Measurements from ENCODE around the gene MTNR1A. TPM values are rescaled to one million over a fixed set of nuclear protein-coding genes. Genes with fewer than 3 reads are reported as not detected.

MTNR1A gene
- total RNA-seq (1 to 10 TPM; 1.5 to 1.9 TPM), polyA plus RNA-seq (ENCODE audit: insufficient read depth, low read depth, low replicate concordance) (3.3 TPM)
- long read RNA-seq, donor 1: 0 reads
- long read RNA-seq, donor 2: 0 reads

DNA sequence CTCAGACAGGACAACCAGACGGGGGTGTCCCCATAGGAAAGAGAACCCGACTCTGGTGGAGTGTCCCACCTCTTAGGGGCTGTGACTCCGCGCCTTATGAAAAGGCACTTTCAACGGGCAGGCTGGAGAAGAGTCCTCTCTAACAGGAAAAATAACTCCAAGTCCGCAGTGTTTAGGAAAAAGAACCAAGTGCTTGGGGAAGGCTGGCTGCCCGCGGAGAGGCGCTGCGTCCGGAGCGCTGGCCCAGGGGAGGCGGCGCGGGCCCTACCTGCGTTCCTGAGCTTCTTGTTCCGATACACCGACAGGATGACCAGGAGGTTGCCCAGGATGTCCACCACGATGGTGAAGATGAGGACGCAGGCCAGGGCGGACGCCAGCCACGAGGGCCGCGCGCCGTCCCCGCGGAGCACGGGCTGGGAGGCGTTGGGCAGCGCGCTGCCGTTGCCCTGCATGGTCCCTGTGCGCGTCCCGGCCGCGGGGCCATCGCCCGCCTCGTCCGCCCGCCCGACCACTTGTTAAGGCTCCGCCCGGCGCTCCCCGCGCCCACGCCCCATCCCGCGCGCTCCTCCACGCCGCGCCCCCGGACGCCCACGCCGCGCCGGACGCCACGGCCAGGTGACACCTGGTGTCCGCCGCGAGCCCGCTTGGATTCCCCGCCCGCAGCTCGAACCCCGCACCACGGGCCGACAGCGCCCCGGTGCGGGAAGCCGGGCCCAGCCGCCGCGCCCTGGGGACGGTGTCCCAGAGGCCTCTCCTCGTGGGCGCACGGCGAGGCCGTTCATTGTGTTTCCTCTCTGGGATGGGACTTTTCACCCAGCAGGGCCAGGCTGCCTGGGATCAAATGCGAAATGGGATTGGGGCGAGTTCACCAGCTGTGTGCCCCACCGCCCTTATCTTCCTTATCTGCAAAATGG is at the start of gene MTNR1A:
TSS of gene MTNR1A (minus strand) at position 654 of the 914 bp plus-strand sequence. CDS start at position 452, 202 bp downstream.
- TF ChIP-seq, protein P1, sequence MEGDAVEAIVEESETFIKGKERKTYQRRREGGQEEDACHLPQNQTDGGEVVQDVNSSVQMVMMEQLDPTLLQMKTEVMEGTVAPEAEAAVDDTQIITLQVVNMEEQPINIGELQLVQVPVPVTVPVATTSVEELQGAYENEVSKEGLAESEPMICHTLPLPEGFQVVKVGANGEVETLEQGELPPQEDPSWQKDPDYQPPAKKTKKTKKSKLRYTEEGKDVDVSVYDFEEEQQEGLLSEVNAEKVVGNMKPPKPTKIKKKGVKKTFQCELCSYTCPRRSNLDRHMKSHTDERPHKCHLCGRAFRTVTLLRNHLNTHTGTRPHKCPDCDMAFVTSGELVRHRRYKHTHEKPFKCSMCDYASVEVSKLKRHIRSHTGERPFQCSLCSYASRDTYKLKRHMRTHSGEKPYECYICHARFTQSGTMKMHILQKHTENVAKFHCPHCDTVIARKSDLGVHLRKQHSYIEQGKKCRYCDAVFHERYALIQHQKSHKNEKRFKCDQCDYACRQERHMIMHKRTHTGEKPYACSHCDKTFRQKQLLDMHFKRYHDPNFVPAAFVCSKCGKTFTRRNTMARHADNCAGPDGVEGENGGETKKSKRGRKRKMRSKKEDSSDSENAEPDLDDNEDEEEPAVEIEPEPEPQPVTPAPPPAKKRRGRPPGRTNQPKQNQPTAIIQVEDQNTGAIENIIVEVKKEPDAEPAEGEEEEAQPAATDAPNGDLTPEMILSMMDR (IDR thresholded peaks at IDR 0.05): no peak
- Histone ChIP-seq H3K4me3 (peak within 1 kb of the TSS; percentile 42 to 57), H3K27ac (no peak within 1 kb of the TSS), H3K9me3 (no peaks in the 10 kb centered on the region), H3K36me3 (ENCODE audit: low read depth, missing control alignments) (no peaks in the 10 kb centered on the region), H3K27me3 (no peaks in the 10 kb centered on the region), H3K4me1 (peaks cover 3% of the 10 kb centered on the region)
- intact Hi-C loops (cut with DNase I; ENCODE audit: low total_unique reads): no loop called here
- DNase-seq: peak; percentile 40
- 4 to 6% methylated on average over 22 to 88 of the region's 91 CpGs for WGBS, 2 donors

DNA sequence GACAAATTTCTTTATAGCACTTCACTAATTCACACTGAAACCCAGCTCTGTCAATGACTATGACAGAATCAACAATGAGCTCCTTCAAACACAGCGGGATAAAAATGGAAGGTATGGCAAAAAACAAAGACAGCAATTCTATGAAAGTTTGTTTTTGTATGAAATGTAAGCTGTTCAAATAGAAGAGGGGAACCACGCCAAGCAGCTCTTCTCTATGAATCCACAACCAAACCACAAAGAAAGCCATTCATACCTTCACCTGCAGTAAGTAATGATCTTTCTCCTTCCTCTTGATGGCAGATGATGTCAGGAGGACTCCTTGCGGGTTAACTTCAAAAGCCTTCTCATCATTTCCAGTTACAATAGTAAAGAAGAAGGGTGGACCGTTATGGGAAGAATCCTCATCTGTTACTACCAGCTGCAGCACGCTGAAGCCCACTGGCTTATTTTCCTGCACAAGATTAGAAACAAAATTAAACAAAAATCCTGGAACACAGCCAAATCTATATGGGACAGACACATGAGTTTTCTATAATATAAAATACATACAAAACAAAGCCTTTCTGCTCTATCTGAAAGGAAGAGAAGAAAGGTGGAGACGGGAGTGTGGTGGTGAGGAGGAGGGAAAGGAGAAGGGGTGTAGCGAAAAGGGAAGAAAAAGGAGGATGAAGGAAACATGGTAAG is 48.9 kb upstream of the MTNR1A start:
- no peaks in the 10 kb centered on the region for H3K27me3 ChIP-seq
- DNase-seq: no peak
- H3K27ac ChIP-seq: no peak overlapping the region
- intact Hi-C loops (cut with DNase I; ENCODE audit: low total_unique reads): no loop called here
- TF ChIP-seq, protein P1 (IDR thresholded peaks at IDR 0.05): no peak
- TF ChIP-seq POLR2A (IDR thresholded peaks at IDR 0.05): no peak
- no peaks in the 10 kb centered on the region for H3K9me3 ChIP-seq
- 80 to 87% methylated on average over 7 of the region's 7 CpGs for WGBS, 2 donors
- no peaks in the 10 kb centered on the region for H3K4me1 ChIP-seq
- no peaks in the 10 kb centered on the region for H3K36me3 ChIP-seq (ENCODE audit: low read depth, missing control alignments)
- no peak overlapping the region for H3K4me3 ChIP-seq

DNA sequence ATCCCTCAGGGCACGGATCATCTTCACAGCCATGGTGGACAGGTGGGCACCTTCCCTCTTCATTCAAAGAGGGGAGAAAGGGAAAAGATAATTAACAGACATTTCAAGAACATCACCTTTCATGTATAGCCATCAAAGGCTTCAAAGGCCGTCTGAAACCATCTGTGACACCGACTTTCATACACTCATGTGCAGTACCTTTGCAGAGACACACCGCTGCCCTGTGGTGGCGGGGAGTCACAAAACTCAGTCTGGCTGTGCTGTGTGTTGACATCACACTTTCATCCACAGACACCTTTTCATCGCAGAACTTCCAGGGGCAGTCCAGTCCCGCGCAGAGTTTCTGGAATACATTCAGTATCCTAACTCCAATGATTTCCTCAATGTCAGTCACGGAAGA is 47.6 kb upstream of the MTNR1A start:
- no peak for TF ChIP-seq POLR2A (IDR thresholded peaks at IDR 0.05)
- TF ChIP-seq, protein P1 (IDR thresholded peaks at IDR 0.05): no peak
- Histone ChIP-seq H3K36me3 (ENCODE audit: low read depth, missing control alignments) (no peaks in the 10 kb centered on the region), H3K4me3 (no peak overlapping the region), H3K27ac (no peak overlapping the region), H3K4me1 (no peaks in the 10 kb centered on the region), H3K27me3 (no peaks in the 10 kb centered on the region), H3K9me3 (no peaks in the 10 kb centered on the region)
- DNase-seq: no peak
- WGBS, 2 donors: 94 to 97% methylated on average over 9 of the region's 9 CpGs
- intact Hi-C loops (cut with DNase I; ENCODE audit: low total_unique reads): no loop called here

DNA sequence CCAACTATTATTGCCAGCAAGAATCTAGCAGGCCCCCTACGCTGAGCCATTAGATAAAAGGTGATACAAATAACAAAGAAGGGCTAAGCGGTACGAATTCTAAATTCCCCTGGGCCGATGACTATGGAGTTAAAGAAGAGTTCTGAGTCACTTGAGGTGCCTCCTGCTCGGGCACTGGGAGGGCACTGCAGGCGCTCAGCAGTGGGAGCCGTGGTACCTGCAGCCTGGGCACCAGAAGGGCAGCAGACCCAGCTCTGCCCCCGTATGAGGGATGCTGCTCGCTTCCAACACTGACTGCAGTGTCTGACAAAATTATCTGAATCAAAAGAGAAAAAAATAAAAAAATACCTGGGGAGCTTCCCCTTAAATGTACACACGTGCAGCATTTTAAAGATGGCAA is 44.1 kb upstream of the MTNR1A start:
- TF ChIP-seq POLR2A (IDR thresholded peaks at IDR 0.05): no peak
- TF ChIP-seq, protein P1 (IDR thresholded peaks at IDR 0.05): no peak
- intact Hi-C loops (cut with DNase I; ENCODE audit: low total_unique reads): no loop called here
- Histone ChIP-seq H3K27ac (no peak overlapping the region), H3K27me3 (no peaks in the 10 kb centered on the region), H3K36me3 (ENCODE audit: low read depth, missing control alignments) (no peaks in the 10 kb centered on the region), H3K4me3 (no peak overlapping the region), H3K4me1 (no peaks in the 10 kb centered on the region), H3K9me3 (no peaks in the 10 kb centered on the region)
- WGBS, 2 donors: 91 to 96% methylated on average over 10 of the region's 10 CpGs
- no peak for DNase-seq
